Measurements from ENCODE around the gene HIF3A. TPM values are rescaled to one million over a fixed set of nuclear protein-coding genes. Genes with fewer than 3 reads are reported as not detected.

The HIF3A gene
- total RNA-seq, 1 experiment from 2014 or later = 3.0 TPM

- H3K27ac ChIP-seq (ENCODE audit: low read depth, low read length, poor library complexity, severe bottlenecking) = no peak overlapping the region
Measured at GRCh38 chr19:46376241-46377153, 79.7 kb downstream of the HIF3A start.

GRCh38 chr19:46378268-46378667 lies 81.4 kb downstream of the HIF3A start:
- H3K4me1 ChIP-seq (ENCODE audit: insufficient read depth, low read length, poor library complexity, severe bottlenecking) = peaks cover 32% of the 10 kb centered on the region
- CTCF ChIA-PET = no interaction called here
- intact Hi-C loops (cut with micrococcal nuclease; ENCODE audit: unreplicated experiment) = no loop called here
- TF ChIP-seq EZH2 (IDR thresholded peaks at IDR 0.05; ENCODE audit: borderline replicate concordance, low read depth, low read length, poor library complexity, severe bottlenecking) = no peak
- TF ChIP-seq, protein P1, sequence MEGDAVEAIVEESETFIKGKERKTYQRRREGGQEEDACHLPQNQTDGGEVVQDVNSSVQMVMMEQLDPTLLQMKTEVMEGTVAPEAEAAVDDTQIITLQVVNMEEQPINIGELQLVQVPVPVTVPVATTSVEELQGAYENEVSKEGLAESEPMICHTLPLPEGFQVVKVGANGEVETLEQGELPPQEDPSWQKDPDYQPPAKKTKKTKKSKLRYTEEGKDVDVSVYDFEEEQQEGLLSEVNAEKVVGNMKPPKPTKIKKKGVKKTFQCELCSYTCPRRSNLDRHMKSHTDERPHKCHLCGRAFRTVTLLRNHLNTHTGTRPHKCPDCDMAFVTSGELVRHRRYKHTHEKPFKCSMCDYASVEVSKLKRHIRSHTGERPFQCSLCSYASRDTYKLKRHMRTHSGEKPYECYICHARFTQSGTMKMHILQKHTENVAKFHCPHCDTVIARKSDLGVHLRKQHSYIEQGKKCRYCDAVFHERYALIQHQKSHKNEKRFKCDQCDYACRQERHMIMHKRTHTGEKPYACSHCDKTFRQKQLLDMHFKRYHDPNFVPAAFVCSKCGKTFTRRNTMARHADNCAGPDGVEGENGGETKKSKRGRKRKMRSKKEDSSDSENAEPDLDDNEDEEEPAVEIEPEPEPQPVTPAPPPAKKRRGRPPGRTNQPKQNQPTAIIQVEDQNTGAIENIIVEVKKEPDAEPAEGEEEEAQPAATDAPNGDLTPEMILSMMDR (conservative IDR thresholded peaks at IDR 0.05; ENCODE audit: low read depth, low read length) = no peak
- POLR2A ChIA-PET (ENCODE audit: low non-redundant PET) = no interaction called here
- H3K27ac ChIP-seq (ENCODE audit: low read depth, low read length, poor library complexity, severe bottlenecking) = no peak overlapping the region
- H3K36me3 ChIP-seq (ENCODE audit: insufficient read depth, low read length, poor library complexity, severe bottlenecking) = peaks cover 69% of the 10 kb centered on the region
- peak; percentile 30 for DNase-seq (ENCODE audit: low spot score)
- TSS peak; percentile 4 for BruUV-seq (replicated peaks)
- H3K4me3 ChIP-seq (ENCODE audit: low read depth, low read length, poor library complexity, severe bottlenecking) = no peak overlapping the region
- peaks cover 5% of the 10 kb centered on the region for H3K9me3 ChIP-seq (ENCODE audit: low read depth, low read length, poor library complexity, severe bottlenecking)
- no peaks in the 10 kb centered on the region for H3K27me3 ChIP-seq (replicated peaks; ENCODE audit: insufficient read depth, low read depth, low read length, poor library complexity)

More at GRCh38 chr19:46376241-46377153, 79.7 kb downstream of the HIF3A start:
- intact Hi-C loops (cut with micrococcal nuclease; ENCODE audit: unreplicated experiment) = no loop called here
- Histone ChIP-seq H3K9me3 (ENCODE audit: low read depth, low read length, poor library complexity, severe bottlenecking) (peaks cover 5% of the 10 kb centered on the region), H3K27me3 (replicated peaks; ENCODE audit: insufficient read depth, low read depth, low read length, poor library complexity) (no peaks in the 10 kb centered on the region), H3K4me1 (ENCODE audit: insufficient read depth, low read length, poor library complexity, severe bottlenecking) (peaks cover 37% of the 10 kb centered on the region), H3K4me3 (ENCODE audit: low read depth, low read length, poor library complexity, severe bottlenecking) (no peak overlapping the region), H3K36me3 (ENCODE audit: insufficient read depth, low read length, poor library complexity, severe bottlenecking) (peaks cover 52% of the 10 kb centered on the region)
- BruUV-seq (replicated peaks) = no TSS peak
- no peak for TF ChIP-seq EZH2 (IDR thresholded peaks at IDR 0.05; ENCODE audit: borderline replicate concordance, low read depth, low read length, poor library complexity, severe bottlenecking)
- TF ChIP-seq, protein P1 (conservative IDR thresholded peaks at IDR 0.05; ENCODE audit: low read depth, low read length) = no peak
- POLR2A ChIA-PET (ENCODE audit: low non-redundant PET) = no interaction called here
- no peak for DNase-seq (ENCODE audit: low spot score)
- CTCF ChIA-PET = no interaction called here

GRCh38 chr19:46380690-46381089 lies 83.8 kb downstream of the HIF3A start:
- peaks cover 5% of the 10 kb centered on the region for H3K9me3 ChIP-seq (ENCODE audit: low read depth, low read length, poor library complexity, severe bottlenecking)
- no peak overlapping the region for H3K4me3 ChIP-seq (ENCODE audit: low read depth, low read length, poor library complexity, severe bottlenecking)
- no peak overlapping the region for H3K27ac ChIP-seq (ENCODE audit: low read depth, low read length, poor library complexity, severe bottlenecking)
- POLR2A ChIA-PET (ENCODE audit: low non-redundant PET) = no interaction called here
- intact Hi-C loops (cut with micrococcal nuclease; ENCODE audit: unreplicated experiment) = no loop called here
- H3K27me3 ChIP-seq (replicated peaks; ENCODE audit: insufficient read depth, low read depth, low read length, poor library complexity) = no peaks in the 10 kb centered on the region
- H3K36me3 ChIP-seq (ENCODE audit: insufficient read depth, low read length, poor library complexity, severe bottlenecking) = peaks cover 87% of the 10 kb centered on the region
- CTCF ChIA-PET = no interaction called here
- H3K4me1 ChIP-seq (ENCODE audit: insufficient read depth, low read length, poor library complexity, severe bottlenecking) = peaks cover 22% of the 10 kb centered on the region
- no TSS peak for BruUV-seq (replicated peaks)
- DNase-seq (ENCODE audit: low spot score) = no peak
- TF ChIP-seq EZH2 (IDR thresholded peaks at IDR 0.05; ENCODE audit: borderline replicate concordance, low read depth, low read length, poor library complexity, severe bottlenecking) = no peak
- TF ChIP-seq, protein P1 (conservative IDR thresholded peaks at IDR 0.05; ENCODE audit: low read depth, low read length) = no peak
